HAP-1 (cell line): Measurements from ENCODE around the gene FOXP1.

Source experiments
- DNase-seq, 2 experiments: peaks; one replicate each; pipeline ENCODE4 v3.0.0-alpha.2; 2016 to 2020; ENCODE audit warnings: low spot score in 2 of 2
- H3K27me3 ChIP-seq: fragments of 250-450 bp; sonication (Bioruptor Pico); 2 replicates; pipeline ENCODE4 v1.5.1; 2020; ENCODE audit warnings: low read depth, mild to moderate bottlenecking, moderate library complexity
- H3K36me3 ChIP-seq: fragments of 250-450 bp; sonication (Bioruptor Pico); replicated peaks from 2 replicates; pipeline ENCODE4 v1.5.1; 2020; ENCODE audit warnings: mild to moderate bottlenecking
- H3K4me1 ChIP-seq: fragments of 250-450 bp; sonication (Bioruptor Pico); 2 replicates; pipeline ENCODE4 v1.5.1; 2020; ENCODE audit warnings: mild to moderate bottlenecking
- H3K4me3 ChIP-seq: fragments of 250-450 bp; sonication (Bioruptor Pico); 2 replicates; pipeline ENCODE4 v1.5.1; 2020; ENCODE audit warnings: mild to moderate bottlenecking, moderate library complexity
- H3K9me3 ChIP-seq: fragments of 250-450 bp; sonication (Bioruptor Pico); 2 replicates; pipeline ENCODE4 v1.5.1; 2020; ENCODE audit warnings: mild to moderate bottlenecking, moderate library complexity
- in situ Hi-C: fragments of 300-500 bp; cut with MboI; formaldehyde crosslinking; loops from 3 replicates; pipeline ENCODE4 v1.14.3; 2020; ENCODE audit warnings: low sequenced_read_pairs, inconsistent platforms, mixed read lengths

FOXP1 gene

GRCh38 chr3:71072287-71072686 lies 511.2 kb downstream of the FOXP1 start:
- Histone ChIP-seq H3K4me1 (no peaks in the 10 kb centered on the region; the same call in 1 of the 2 replicates), H3K9me3 (no peaks in the 10 kb centered on the region), H3K4me3 (no peak overlapping the region), H3K27me3 (no peaks in the 10 kb centered on the region), H3K36me3 (no peaks in the 10 kb centered on the region)
- in situ Hi-C loops: no loop called here
- no peak for DNase-seq

- in situ Hi-C loops: no loop called here
- H3K27me3 ChIP-seq: no peaks in the 10 kb centered on the region
- no peaks in the 10 kb centered on the region for H3K9me3 ChIP-seq
- no peaks in the 10 kb centered on the region; the same call in none of the 2 replicates for H3K4me1 ChIP-seq
- DNase-seq: no peak
- no peak overlapping the region for H3K4me3 ChIP-seq
- no peaks in the 10 kb centered on the region for H3K36me3 ChIP-seq
Measured at GRCh38 chr3:71070497-71071463, 512.7 kb downstream of the FOXP1 start.

GRCh38 chr3:71069797-71070196 lies 513.7 kb downstream of the FOXP1 start:
- in situ Hi-C loops: no loop called here
- peak; percentile 76 to 80 for DNase-seq
- Histone ChIP-seq H3K4me1 (no peaks in the 10 kb centered on the region; the same call in none of the 2 replicates), H3K36me3 (no peaks in the 10 kb centered on the region), H3K9me3 (no peaks in the 10 kb centered on the region), H3K27me3 (no peaks in the 10 kb centered on the region), H3K4me3 (no peak overlapping the region)

GRCh38 chr3:71067977-71068654 lies 515.4 kb downstream of the FOXP1 start:
- peaks cover 12% of the 10 kb centered on the region for H3K4me1 ChIP-seq

GRCh38 chr3:71066849-71067261 lies 516.7 kb downstream of the FOXP1 start:
- Histone ChIP-seq H3K27me3 (no peaks in the 10 kb centered on the region), H3K4me1 (peaks cover 24% of the 10 kb centered on the region), H3K9me3 (no peaks in the 10 kb centered on the region), H3K4me3 (no peak overlapping the region), H3K36me3 (no peaks in the 10 kb centered on the region)
- no peak for DNase-seq
- in situ Hi-C loops: no loop called here

More at GRCh38 chr3:71067977-71068654, 515.4 kb downstream of the FOXP1 start:
- no peak for DNase-seq
- H3K27me3 ChIP-seq: no peaks in the 10 kb centered on the region
- no peaks in the 10 kb centered on the region for H3K9me3 ChIP-seq
- H3K36me3 ChIP-seq: no peaks in the 10 kb centered on the region
- H3K4me3 ChIP-seq: no peak overlapping the region
- in situ Hi-C loops: no loop called here

GRCh38 chr3:71066356-71066755 lies 517.2 kb downstream of the FOXP1 start:
- H3K27me3 ChIP-seq: no peaks in the 10 kb centered on the region
- H3K4me3 ChIP-seq: no peak overlapping the region
- peaks cover 29% of the 10 kb centered on the region for H3K4me1 ChIP-seq
- no peak for DNase-seq
- in situ Hi-C loops: no loop called here
- no peaks in the 10 kb centered on the region for H3K9me3 ChIP-seq
- H3K36me3 ChIP-seq: no peaks in the 10 kb centered on the region

- H3K36me3 ChIP-seq: no peaks in the 10 kb centered on the region
- no peaks in the 10 kb centered on the region for H3K27me3 ChIP-seq
- peak overlapping the region; percentile 39 for H3K4me3 ChIP-seq
- in situ Hi-C loops: no loop called here
- DNase-seq: no peak
- no peaks in the 10 kb centered on the region for H3K9me3 ChIP-seq
- peaks cover 29% of the 10 kb centered on the region for H3K4me1 ChIP-seq
Measured at GRCh38 chr3:71065764-71066013, 517.8 kb downstream of the FOXP1 start.

GRCh38 chr3:71064956-71065763 lies 518.4 kb downstream of the FOXP1 start:
- H3K36me3 ChIP-seq: no peaks in the 10 kb centered on the region
- H3K27me3 ChIP-seq: no peaks in the 10 kb centered on the region
- in situ Hi-C loops: no loop called here
- H3K4me1 ChIP-seq: peaks cover 29% of the 10 kb centered on the region
- no peaks in the 10 kb centered on the region for H3K9me3 ChIP-seq
- peak; percentile 69 to 83 for DNase-seq
- H3K4me3 ChIP-seq: peak overlapping the region; percentile 39

GRCh38 chr3:71064291-71064955 lies 519.1 kb downstream of the FOXP1 start:
- no peaks in the 10 kb centered on the region for H3K36me3 ChIP-seq
- H3K9me3 ChIP-seq: no peaks in the 10 kb centered on the region
- peak; percentile 20 to 43 for DNase-seq
- no peaks in the 10 kb centered on the region for H3K27me3 ChIP-seq
- peak overlapping the region; percentile 33 for H3K4me3 ChIP-seq
- H3K4me1 ChIP-seq: peaks cover 34% of the 10 kb centered on the region
- in situ Hi-C loops: no loop called here

GRCh38 chr3:71063773-71064290 lies 519.7 kb downstream of the FOXP1 start:
- DNase-seq: peak; percentile 36 to 53
- no peaks in the 10 kb centered on the region for H3K36me3 ChIP-seq
- H3K4me1 ChIP-seq: peaks cover 40% of the 10 kb centered on the region
- no peaks in the 10 kb centered on the region for H3K9me3 ChIP-seq
- H3K4me3 ChIP-seq: peak overlapping the region; percentile 33
- no peaks in the 10 kb centered on the region for H3K27me3 ChIP-seq
- in situ Hi-C loops: no loop called here

- in situ Hi-C loops: no loop called here
- DNase-seq: peak in 1 of 2 experiments; percentile 22
- Histone ChIP-seq H3K27me3 (no peaks in the 10 kb centered on the region), H3K4me3 (no peak overlapping the region; the same call in 1 of the 2 replicates), H3K4me1 (peaks cover 43% of the 10 kb centered on the region), H3K9me3 (no peaks in the 10 kb centered on the region), H3K36me3 (no peaks in the 10 kb centered on the region)
Measured at GRCh38 chr3:71062952-71063772, 520.4 kb downstream of the FOXP1 start.

GRCh38 chr3:71062037-71062932 lies 521.2 kb downstream of the FOXP1 start:
- Histone ChIP-seq H3K4me3 (no peak overlapping the region), H3K27me3 (no peaks in the 10 kb centered on the region), H3K9me3 (no peaks in the 10 kb centered on the region), H3K36me3 (no peaks in the 10 kb centered on the region), H3K4me1 (peaks cover 43% of the 10 kb centered on the region)
- peak in 1 of 2 experiments; percentile 55 for DNase-seq
- in situ Hi-C loops: no loop called here
